ENCODE results near the gene KIF18B.
A peak's percentile ranks its signal among the peaks of the same experiment; 100 is the strongest.
"Not testable (repeated sequence)": the region's sequence is repeated elsewhere in the genome, so short reads cannot be mapped to it uniquely, and the experiment has no call there.

Gene KIF18B

DNA sequence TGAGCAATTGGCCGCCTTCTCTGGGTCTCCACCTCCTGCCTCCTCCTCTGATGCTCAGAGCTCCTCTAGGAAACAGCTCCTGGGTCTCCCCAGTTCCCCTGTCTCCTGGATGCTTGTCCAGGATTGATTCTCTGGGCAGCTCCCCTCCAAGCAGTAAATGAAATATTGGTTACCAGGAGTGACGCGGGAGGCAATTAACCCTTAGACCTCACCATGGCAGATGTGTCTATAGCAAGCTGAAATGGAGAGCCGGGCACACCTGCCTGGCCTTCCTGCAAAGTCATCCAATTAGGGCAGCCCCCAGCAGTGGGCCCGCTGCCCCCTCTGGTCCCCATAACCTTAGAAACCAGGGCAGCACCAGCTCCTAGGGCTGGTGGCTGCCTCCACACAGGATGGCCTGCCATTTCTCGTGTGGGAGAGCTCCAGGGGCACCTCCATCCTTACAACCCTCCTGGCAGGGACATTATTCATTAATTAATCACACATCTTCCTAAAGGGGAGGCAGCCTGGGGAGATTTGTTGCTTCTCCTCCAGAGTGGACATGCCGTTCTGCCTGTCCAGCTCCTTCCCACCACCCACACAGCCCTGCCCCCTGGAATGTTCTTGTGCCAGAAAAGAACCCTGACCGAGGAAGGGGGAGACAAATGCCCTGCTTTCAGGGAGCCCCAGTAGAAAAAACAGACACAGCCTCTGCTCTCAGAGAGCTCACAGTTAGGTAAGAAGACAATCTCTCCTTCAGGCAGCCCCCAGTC, 8.3 kb upstream of the KIF18B start:
- no peak overlapping the region for H3K27ac ChIP-seq (replicated peaks)
- H3K4me3 ChIP-seq (replicated peaks; ENCODE audit: insufficient read depth, low read length): no peak overlapping the region
- peaks cover 20% of the 10 kb centered on the region for H3K27me3 ChIP-seq (ENCODE audit: insufficient read depth, poor library complexity, severe bottlenecking)
- no peak for DNase-seq (ENCODE audit: low read depth in 1 of 2, low spot score in 1 of 2)
- TF ChIP-seq, protein P1, sequence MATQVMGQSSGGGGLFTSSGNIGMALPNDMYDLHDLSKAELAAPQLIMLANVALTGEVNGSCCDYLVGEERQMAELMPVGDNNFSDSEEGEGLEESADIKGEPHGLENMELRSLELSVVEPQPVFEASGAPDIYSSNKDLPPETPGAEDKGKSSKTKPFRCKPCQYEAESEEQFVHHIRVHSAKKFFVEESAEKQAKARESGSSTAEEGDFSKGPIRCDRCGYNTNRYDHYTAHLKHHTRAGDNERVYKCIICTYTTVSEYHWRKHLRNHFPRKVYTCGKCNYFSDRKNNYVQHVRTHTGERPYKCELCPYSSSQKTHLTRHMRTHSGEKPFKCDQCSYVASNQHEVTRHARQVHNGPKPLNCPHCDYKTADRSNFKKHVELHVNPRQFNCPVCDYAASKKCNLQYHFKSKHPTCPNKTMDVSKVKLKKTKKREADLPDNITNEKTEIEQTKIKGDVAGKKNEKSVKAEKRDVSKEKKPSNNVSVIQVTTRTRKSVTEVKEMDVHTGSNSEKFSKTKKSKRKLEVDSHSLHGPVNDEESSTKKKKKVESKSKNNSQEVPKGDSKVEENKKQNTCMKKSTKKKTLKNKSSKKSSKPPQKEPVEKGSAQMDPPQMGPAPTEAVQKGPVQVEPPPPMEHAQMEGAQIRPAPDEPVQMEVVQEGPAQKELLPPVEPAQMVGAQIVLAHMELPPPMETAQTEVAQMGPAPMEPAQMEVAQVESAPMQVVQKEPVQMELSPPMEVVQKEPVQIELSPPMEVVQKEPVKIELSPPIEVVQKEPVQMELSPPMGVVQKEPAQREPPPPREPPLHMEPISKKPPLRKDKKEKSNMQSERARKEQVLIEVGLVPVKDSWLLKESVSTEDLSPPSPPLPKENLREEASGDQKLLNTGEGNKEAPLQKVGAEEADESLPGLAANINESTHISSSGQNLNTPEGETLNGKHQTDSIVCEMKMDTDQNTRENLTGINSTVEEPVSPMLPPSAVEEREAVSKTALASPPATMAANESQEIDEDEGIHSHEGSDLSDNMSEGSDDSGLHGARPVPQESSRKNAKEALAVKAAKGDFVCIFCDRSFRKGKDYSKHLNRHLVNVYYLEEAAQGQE (IDR thresholded peaks at IDR 0.05; ENCODE audit: insufficient replicate concordance, low read depth): no peak
- TF ChIP-seq GABPA (IDR thresholded peaks at IDR 0.05; ENCODE audit: low read depth): no peak
- no peak for TF ChIP-seq POLR2AphosphoS5 (IDR thresholded peaks at IDR 0.05; ENCODE audit: low read depth)
- TF ChIP-seq SPI1 (IDR thresholded peaks at IDR 0.05; ENCODE audit: borderline replicate concordance, low read depth): no peak
- TF ChIP-seq CTCF (IDR thresholded peaks at IDR 0.05; ENCODE audit: insufficient read depth, low read length): no peak

DNA sequence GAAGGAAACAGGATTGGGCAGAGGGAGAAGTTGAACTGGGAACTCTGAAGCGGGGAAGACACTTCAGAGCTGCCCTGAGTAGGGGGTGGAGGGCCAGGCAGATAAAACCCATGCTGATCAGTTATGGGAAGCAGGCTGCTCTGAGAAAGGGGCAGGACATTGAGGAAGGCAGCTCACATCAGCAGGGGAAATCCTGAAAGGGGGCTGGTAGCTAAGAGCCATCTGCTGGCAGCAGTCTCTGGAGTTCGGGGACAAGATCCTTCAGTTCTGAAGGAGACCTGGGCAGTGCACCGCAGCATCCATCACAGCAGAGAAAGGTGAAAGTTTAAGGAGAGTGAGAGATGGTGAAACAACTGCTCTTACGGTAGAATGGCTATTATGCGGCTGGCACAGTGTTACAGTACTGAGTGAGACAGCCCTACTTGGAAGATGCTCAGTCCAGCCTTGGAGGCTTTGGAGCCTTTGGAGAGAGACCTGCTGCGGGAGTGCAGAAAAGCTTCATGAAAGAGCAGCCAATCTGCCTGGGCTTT, 5.4 kb upstream of the KIF18B start:
- Histone ChIP-seq H3K27me3 (ENCODE audit: insufficient read depth, poor library complexity, severe bottlenecking) (no peaks in the 10 kb centered on the region), H3K27ac (replicated peaks) (no peak overlapping the region), H3K4me3 (replicated peaks; ENCODE audit: insufficient read depth, low read length) (no peak overlapping the region)
- DNase-seq (ENCODE audit: low read depth in 1 of 2, low spot score in 1 of 2): no peak
- no peak for TF ChIP-seq CTCF (IDR thresholded peaks at IDR 0.05; ENCODE audit: insufficient read depth, low read length)
- TF ChIP-seq GABPA (IDR thresholded peaks at IDR 0.05; ENCODE audit: low read depth): no peak
- TF ChIP-seq, protein P1 (IDR thresholded peaks at IDR 0.05; ENCODE audit: insufficient replicate concordance, low read depth): no peak
- no peak for TF ChIP-seq SPI1 (IDR thresholded peaks at IDR 0.05; ENCODE audit: borderline replicate concordance, low read depth)
- TF ChIP-seq POLR2AphosphoS5 (IDR thresholded peaks at IDR 0.05; ENCODE audit: low read depth): no peak

DNA sequence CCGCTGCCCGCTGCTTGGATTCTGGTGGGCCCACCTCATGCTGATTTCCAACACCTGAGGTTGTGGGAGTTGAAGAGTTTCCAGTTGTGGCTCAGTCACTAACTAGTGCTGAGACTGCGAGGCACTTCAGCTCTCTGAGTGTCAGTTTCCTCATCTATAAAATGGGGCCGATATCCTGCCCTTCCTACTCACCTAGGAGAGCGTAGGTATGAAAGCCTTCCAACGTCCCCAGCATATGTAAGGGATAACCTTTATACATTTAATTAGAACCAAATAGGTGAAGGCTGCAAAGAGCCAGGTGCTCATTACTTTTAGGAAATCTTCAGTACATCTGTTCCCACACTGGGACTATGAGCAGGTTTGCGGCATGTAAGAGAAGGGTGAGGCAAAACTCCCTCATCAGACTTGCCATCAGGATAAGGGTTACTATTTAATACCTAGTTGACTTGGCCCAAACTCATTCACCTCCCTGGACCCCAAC, 782 bp upstream of the KIF18B start:
- no peak for DNase-seq (ENCODE audit: low read depth in 1 of 2, low spot score in 1 of 2)
- peak overlapping the region; percentile 90 for H3K27ac ChIP-seq (replicated peaks)
- TF ChIP-seq CTCF (IDR thresholded peaks at IDR 0.05; ENCODE audit: insufficient read depth, low read length): no peak
- TF ChIP-seq, protein P1 (IDR thresholded peaks at IDR 0.05; ENCODE audit: insufficient replicate concordance, low read depth): no peak
- no peak for TF ChIP-seq GABPA (IDR thresholded peaks at IDR 0.05; ENCODE audit: low read depth)
- no peak for TF ChIP-seq POLR2AphosphoS5 (IDR thresholded peaks at IDR 0.05; ENCODE audit: low read depth)
- no peak for TF ChIP-seq SPI1 (IDR thresholded peaks at IDR 0.05; ENCODE audit: borderline replicate concordance, low read depth)
- H3K27me3 ChIP-seq (ENCODE audit: insufficient read depth, poor library complexity, severe bottlenecking): no peaks in the 10 kb centered on the region
- peak overlapping the region; percentile 90 for H3K4me3 ChIP-seq (replicated peaks; ENCODE audit: insufficient read depth, low read length)

DNA sequence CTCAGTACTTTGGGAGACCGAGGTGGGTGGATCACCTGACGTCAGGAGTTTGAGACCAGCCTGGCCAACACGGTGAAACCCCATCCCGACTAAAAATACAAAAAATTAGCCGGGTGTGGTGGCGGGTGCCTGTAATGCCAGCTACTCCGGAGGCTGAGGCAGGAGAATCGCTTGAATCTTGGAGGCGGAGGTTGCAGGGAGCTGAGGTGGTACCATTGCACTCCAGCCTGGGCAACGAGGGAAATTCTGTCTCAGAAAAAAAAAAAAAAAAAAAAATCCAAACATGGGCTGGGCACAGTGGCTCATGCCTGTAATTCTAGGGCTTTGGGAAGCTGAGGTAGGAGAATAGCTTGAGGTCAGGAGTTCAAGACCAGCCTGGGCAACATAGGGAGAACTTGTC, 1.9 kb downstream of the KIF18B start:
- not testable (repeated sequence) for H3K4me3 ChIP-seq (replicated peaks; ENCODE audit: insufficient read depth, low read length); H3K27me3 ChIP-seq (ENCODE audit: insufficient read depth, poor library complexity, severe bottlenecking); DNase-seq (ENCODE audit: low read depth in 1 of 2, low spot score in 1 of 2); H3K27ac ChIP-seq (replicated peaks)

All from HL-60 (cell line).